Breast epithelium (tissue), 4 donors: ENCODE data around the gene SLC2A13. TPM values are rescaled to one million over a fixed set of nuclear protein-coding genes. Genes with fewer than 3 reads are reported as not detected.

Experiments
- DNase-seq, 2 donors: peaks; one replicate each; pipeline ENCODE4 v3.0.0-alpha.2; 2019; ENCODE audit warnings: low spot score in 2 of 2
- H3K27ac ChIP-seq, 2 donors: fragments of 200-600 bp; sonication (generic) in 1 of 2; one replicate each; pipeline ENCODE4 v1.5.1; 2016 to 2019; ENCODE audit warnings: mild to moderate bottlenecking in 1 of 2
- H3K27me3 ChIP-seq, 2 donors: fragments of 200-600 bp; sonication (generic) in 1 of 2; one replicate each; pipeline versions ENCODE4 v1.5.1 to v1.6.0; 2017 to 2019; ENCODE audit warnings: control low read depth in 1 of 2, mild to moderate bottlenecking in 1 of 2
- H3K36me3 ChIP-seq: fragments of 200-600 bp; one replicate; pipeline ENCODE4 v1.5.1; 2019
- H3K4me1 ChIP-seq, 2 donors: fragments of 200-600 bp; sonication (generic); one replicate each; pipeline ENCODE4 v1.5.1; 2016 to 2019; ENCODE audit warnings: control low read depth in 1 of 2
- H3K4me3 ChIP-seq, 3 donors: fragments of 200-600 bp; sonication (generic); 1 replicate in 2 of 3; 2 replicates in 1 of 3; pipeline ENCODE4 v1.5.1; 2016 to 2019; ENCODE audit warnings: mild to moderate bottlenecking in 3 of 3, moderate library complexity in 2 of 3
- H3K9me3 ChIP-seq, 2 donors: fragments of 200-600 bp; sonication (generic) in 1 of 2; one replicate each; pipeline ENCODE4 v1.5.1; 2016 to 2019; ENCODE audit warnings: control low read depth in 1 of 2
- POLR2A ChIP-seq: fragments of 450-650 bp; IDR thresholded peaks from one replicate; pipeline ENCODE4 v1.6.1; 2016; ENCODE audit warnings: antibody characterized with exemption, mild to moderate bottlenecking, moderate library complexity
- POLR2AphosphoS5 ChIP-seq, 3 donors: sonication (generic); formaldehyde crosslinking; IDR thresholded peaks; one replicate each; pipeline ENCODE4 v1.6.1; 2017; ENCODE audit warnings: antibody characterized with exemption in 3 of 3
- intact Hi-C: fragments of 100-400 bp; cut with DNase I; formaldehyde crosslinking; loops from one replicate; pipeline ENCODE4 v1.15.1; 2023; ENCODE audit warnings: low total_unique reads
- total RNA-seq, 3 donors: library from RNA; depleted of rRNA; stranded (reverse); fragments of >200 nt; gene quantifications; one replicate each; pipeline ENCODE4 v1.1.0, GENCODE V29; 2016
- TF ChIP-seq, protein P1 (sequence below), 3 donors: fragments of 450-650 bp; IDR thresholded peaks; one replicate each; pipeline ENCODE4 v1.5.1; 2016 to 2017; ENCODE audit warnings: antibody characterized with exemption in 3 of 3, mild to moderate bottlenecking in 3 of 3, moderate library complexity in 3 of 3

The SLC2A13 gene
- total RNA-seq, 3 donors from 2014 or later, result 17.1 to 32.2 (median 22.0) TPM

DNA sequence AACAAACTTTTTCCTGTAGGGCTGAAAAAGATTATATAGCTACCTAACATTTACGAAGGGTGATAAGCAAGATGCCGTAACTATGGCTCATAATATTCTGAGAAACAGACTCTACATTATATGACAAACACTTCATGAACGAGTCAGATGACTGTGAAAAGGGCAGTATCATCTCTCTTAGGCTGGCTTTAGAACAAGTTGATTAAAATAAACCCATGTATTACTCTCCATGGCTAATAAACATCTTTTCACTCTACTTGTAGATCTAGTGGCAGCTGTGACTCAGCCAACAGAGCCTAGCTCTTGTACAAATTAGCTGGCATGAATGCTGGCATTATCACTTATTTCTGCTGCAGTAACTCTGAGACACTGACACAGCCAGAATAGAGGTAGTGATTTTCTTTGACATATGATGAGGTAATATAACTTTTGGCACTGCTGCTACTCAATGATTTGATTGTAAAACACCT lies 47.1 kb downstream of the SLC2A13 start:
- Histone ChIP-seq H3K36me3 (no peaks in the 10 kb centered on the region), H3K27me3 (no peaks in the 10 kb centered on the region), H3K4me3 (no peak overlapping the region), H3K4me1 (no peaks in the 10 kb centered on the region), H3K9me3 (no peaks in the 10 kb centered on the region), H3K27ac (no peak overlapping the region)
- intact Hi-C loops, result no loop called here
- no peak for DNase-seq
- TF ChIP-seq, protein P1, sequence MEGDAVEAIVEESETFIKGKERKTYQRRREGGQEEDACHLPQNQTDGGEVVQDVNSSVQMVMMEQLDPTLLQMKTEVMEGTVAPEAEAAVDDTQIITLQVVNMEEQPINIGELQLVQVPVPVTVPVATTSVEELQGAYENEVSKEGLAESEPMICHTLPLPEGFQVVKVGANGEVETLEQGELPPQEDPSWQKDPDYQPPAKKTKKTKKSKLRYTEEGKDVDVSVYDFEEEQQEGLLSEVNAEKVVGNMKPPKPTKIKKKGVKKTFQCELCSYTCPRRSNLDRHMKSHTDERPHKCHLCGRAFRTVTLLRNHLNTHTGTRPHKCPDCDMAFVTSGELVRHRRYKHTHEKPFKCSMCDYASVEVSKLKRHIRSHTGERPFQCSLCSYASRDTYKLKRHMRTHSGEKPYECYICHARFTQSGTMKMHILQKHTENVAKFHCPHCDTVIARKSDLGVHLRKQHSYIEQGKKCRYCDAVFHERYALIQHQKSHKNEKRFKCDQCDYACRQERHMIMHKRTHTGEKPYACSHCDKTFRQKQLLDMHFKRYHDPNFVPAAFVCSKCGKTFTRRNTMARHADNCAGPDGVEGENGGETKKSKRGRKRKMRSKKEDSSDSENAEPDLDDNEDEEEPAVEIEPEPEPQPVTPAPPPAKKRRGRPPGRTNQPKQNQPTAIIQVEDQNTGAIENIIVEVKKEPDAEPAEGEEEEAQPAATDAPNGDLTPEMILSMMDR (IDR thresholded peaks at IDR 0.05), result no peak
- TF ChIP-seq POLR2AphosphoS5 (IDR thresholded peaks at IDR 0.05) (no peak), POLR2A (no peak)

DNA sequence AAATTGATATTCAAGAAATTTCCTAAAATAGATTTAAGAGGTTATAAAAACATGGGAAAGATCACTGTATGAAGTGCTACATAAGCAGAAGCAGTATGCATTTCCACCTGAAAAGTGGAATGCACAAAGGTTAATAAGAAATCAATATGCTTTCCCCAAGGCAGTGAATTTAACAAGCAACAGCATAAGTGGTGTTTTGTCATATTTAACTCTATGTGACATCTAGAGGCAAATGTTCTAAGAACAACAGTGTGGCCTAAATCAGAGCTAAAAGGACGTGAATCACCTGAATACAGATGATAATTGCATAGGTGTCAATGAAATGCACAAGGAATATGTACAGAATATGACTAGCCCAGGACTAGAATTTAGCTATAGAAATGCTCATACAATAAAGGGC lies 49.5 kb downstream of the SLC2A13 start:
- no peak overlapping the region for H3K4me3 ChIP-seq
- no peaks in the 10 kb centered on the region for H3K9me3 ChIP-seq
- H3K27me3 ChIP-seq, result no peaks in the 10 kb centered on the region
- intact Hi-C loops, result no loop called here
- H3K27ac ChIP-seq, result no peak overlapping the region
- TF ChIP-seq POLR2AphosphoS5 (IDR thresholded peaks at IDR 0.05), result no peak
- TF ChIP-seq, protein P1 (IDR thresholded peaks at IDR 0.05), result no peak
- no peak for TF ChIP-seq POLR2A
- H3K36me3 ChIP-seq, result no peaks in the 10 kb centered on the region
- H3K4me1 ChIP-seq, result no peaks in the 10 kb centered on the region
- DNase-seq, result no peak

DNA sequence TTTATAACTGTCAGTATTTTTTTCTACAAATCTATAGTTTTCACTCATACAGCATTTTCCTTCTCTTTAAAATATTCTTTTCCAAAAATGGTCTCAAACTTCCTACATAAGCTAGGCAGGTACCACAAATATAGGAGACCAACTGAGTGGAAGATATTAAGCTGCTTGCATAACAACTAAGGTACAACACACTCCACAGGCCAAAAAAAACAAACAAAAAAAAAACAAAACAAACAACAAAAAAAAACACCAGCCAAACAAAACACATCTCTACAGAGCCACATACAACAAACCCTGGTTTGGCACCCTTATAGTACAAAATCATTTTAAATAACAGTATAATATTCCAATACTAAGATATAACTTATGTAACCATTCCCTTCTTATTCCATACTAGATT lies 50.1 kb downstream of the SLC2A13 start:
- Histone ChIP-seq H3K9me3 (no peaks in the 10 kb centered on the region), H3K4me3 (no peak overlapping the region), H3K27me3 (no peaks in the 10 kb centered on the region), H3K36me3 (no peaks in the 10 kb centered on the region), H3K27ac (no peak overlapping the region), H3K4me1 (no peaks in the 10 kb centered on the region)
- no peak for TF ChIP-seq POLR2AphosphoS5 (IDR thresholded peaks at IDR 0.05)
- TF ChIP-seq, protein P1 (IDR thresholded peaks at IDR 0.05), result no peak
- TF ChIP-seq POLR2A, result no peak
- no peak for DNase-seq
- intact Hi-C loops, result no loop called here

DNA sequence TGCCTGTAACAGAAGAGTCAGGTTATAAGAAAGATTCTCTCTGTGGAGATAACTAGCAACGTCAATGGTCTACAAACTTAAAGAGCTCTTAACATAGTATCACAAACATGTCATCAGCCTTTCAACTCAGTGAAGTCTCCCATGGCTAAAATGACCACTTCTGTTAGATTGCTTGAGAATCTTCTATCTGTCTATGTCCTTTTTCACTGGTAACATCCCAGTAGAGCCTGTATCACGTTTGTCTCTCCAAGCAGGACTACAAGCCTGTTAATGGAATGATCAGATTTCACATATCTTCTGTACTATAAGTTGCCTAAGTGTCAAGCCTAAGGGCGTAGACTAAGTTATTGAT lies 50.7 kb downstream of the SLC2A13 start:
- intact Hi-C loops, result no loop called here
- no peaks in the 10 kb centered on the region for H3K27me3 ChIP-seq
- H3K36me3 ChIP-seq, result no peaks in the 10 kb centered on the region
- H3K4me1 ChIP-seq, result no peaks in the 10 kb centered on the region
- no peaks in the 10 kb centered on the region for H3K9me3 ChIP-seq
- TF ChIP-seq POLR2AphosphoS5 (IDR thresholded peaks at IDR 0.05) (no peak), POLR2A (no peak)
- TF ChIP-seq, protein P1 (IDR thresholded peaks at IDR 0.05), result no peak
- no peak for DNase-seq
- H3K27ac ChIP-seq, result no peak overlapping the region
- H3K4me3 ChIP-seq, result no peak overlapping the region

DNA sequence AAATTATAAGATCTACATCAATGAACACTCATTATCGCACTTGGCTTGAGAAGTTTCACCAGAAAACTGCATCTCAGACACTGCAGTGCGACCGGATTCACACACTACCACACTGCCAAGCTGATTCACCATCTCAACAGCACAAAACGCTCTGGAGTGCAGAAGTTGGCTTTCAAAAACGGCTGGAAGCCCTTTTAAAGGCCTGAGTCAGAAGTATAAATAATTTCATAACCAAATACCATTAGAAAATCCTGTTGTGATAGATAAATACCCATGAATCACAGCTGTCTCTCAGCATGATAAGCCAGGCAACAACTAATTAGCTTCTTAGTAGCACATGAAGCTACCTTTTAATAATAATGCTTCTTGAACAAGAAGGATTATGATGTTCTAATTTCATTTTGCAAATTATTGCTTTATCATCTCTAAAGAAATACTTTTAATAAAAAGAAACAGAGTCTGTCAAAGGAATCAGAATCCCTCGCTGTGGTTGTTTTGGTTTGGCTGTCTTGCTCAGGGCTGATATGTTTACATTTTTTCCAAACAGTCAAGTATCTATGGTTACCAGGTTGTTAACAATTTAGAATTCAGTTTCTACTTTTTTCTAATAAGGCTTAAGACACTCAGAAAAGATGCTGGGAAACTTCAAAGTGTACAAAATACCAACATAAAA lies 51.2 kb downstream of the SLC2A13 start:
- DNase-seq, result no peak
- TF ChIP-seq, protein P1 (IDR thresholded peaks at IDR 0.05), result no peak
- TF ChIP-seq POLR2A (no peak), POLR2AphosphoS5 (IDR thresholded peaks at IDR 0.05) (no peak)
- Histone ChIP-seq H3K27ac (no peak overlapping the region), H3K36me3 (no peaks in the 10 kb centered on the region), H3K4me3 (no peak overlapping the region), H3K9me3 (no peaks in the 10 kb centered on the region), H3K27me3 (no peaks in the 10 kb centered on the region), H3K4me1 (no peaks in the 10 kb centered on the region)
- intact Hi-C loops, result no loop called here
